OCI-LY1 (cell line): ENCODE data around the gene RBM46.

ENCODE experiments used
- CTCF ChIP-seq: fragments of 200-600 bp; sonication (generic), shearing (Covaris generic); IDR thresholded peaks from 2 replicates; pipeline ENCODE4 v1.5.1; 2017; ENCODE audit warnings: mild to moderate bottlenecking, antibody characterized with exemption, low read length, moderate library complexity, mixed read lengths
- EZH2 ChIP-seq: fragments of 200-600 bp; sonication (generic), shearing (Covaris generic); IDR thresholded peaks from 2 replicates; pipeline ENCODE4 v1.8.0; 2017; ENCODE audit warnings: borderline replicate concordance, mixed run types, mild to moderate bottlenecking, antibody characterized with exemption, low read length, moderate library complexity, mixed read lengths

- no peak for TF ChIP-seq CTCF
- no peak for TF ChIP-seq EZH2
Measured at GRCh38 chr4:154744341-154744926, 36.6 kb upstream of the RBM46 start.
